HG03558 (cell line): Measurements from ENCODE around the gene IRX3.

ENCODE experiments used
- ATAC-seq: cut with Tn5 transposase; IDR thresholded peaks from one replicate; pipeline ENCODE4 v1.9.1; 2021; ENCODE audit warnings: moderate number of reproducible peaks; ENCODE audit not compliant: unreplicated experiment; ENCODE audit errors: extremely low read depth

The IRX3 gene

GRCh38 chr16:54291656-54292487 is 5.3 kb upstream of the IRX3 start:
- ATAC-seq: no peak

DNA sequence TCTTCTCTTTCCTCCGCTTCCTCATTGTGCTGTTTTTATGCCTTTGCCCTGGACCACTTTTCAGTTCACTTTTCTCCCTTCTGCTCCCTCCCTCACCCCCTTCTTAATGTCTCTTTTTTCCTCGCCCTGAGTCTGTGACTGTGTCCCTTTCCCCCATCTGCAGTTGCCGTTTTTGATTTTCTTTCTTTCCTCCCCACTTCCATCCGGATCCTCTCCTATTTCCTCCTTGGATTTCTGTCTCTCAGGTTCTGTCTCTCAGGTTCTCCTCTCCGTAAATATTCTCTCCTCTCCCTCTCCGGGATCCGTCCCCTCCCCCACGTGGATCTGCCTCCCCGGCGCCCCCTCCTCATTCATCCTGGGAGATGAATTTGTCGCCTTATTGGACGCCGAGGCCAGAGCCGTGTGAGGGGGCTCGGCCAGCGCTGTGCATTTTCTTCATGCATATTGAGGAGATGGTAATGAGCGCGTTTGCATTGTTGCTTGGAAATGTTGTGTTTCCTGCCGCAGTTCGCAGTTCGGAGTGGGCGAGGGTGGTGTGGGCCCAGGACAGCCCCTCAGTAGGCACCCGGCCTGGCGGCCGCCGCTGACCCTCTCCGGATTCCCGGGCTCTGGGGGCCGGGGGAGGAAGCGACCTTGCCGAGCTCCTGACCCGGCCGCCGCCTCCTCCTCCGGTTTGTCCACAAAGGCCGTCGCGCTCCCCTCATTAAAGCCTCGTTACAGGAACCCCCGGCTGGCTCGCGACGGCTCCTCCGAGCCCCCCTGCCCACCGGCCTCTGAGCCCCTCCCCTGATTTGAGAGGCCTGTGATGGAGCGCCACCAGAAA is 4.5 kb upstream of the IRX3 start:
- ATAC-seq: no peak

DNA sequence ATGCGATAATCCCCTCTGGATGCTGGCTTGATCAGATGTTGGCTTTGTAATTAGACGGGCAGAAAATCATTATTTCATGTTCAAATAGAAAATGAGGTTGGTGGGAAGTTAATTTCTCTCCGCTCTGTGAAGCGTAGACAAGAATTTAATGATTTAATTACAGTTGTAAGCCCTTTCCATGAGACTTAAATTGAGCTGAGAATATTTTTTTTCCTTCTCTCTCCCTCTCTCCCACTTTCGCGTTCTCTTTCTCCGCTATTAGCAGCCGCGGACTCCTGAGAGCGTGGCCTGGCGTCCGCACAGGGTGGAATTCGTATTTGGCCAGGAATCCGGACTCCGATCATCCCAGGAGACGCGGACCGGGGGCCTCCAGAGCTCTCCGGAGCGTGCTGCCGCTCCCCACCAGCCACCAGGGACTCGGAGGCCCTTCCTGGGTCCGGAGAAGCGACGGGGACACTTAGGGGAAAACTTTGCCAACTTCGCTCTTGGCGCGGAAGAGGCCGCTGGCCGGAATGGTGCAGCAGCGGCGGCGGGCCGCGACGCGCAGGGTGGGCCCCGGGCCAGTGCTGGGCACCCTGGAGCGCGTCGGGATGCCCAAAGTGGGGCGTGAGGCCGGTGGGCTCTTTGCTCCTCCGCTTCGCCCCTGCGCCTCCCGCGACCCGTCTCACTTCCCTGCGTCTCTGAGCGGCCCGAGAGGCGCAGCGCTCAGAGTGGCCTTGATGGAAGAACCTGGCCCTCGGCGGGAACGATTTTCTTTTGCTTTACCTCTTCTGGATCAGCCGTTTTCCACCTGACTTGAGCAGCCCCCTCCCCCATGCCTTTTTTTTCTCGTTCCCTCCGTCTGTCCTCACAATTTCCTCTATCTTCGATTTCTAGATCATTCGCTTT is 3.6 kb upstream of the IRX3 start:
- no peak for ATAC-seq

DNA sequence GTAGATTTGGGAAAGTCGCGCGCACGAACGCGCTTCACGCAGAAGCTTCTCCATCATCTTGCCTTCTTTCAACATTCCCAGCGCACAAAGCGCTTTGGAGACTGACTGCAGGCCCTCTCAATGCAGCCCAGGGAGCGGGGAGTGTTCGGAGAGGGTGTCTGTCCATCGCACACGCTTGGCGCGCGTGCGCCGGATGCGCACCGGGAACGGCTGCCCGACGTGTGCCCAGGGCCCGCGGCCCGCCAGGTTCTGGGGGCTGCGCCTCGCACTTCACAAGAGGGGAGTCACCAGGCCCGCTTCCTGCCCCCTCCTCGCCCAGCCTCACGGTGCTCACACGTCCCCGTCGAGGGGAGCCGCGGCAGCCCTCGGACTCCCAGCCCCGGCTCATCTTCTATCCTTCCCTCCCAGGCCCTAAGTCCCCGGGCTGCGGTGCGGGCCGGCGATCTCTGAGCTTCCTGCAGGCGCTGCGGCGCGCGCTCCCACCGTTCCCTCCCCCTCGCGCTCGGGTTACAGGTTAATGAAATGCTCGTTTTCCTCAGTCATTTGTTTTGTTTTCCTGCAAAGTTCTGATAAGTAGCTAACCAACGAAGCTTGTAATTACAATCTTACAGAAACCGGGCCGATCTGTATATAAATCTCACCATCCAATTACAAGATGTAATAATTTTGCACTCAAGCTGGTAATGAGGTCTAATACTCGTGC is 2.8 kb upstream of the IRX3 start:
- no peak for ATAC-seq

DNA sequence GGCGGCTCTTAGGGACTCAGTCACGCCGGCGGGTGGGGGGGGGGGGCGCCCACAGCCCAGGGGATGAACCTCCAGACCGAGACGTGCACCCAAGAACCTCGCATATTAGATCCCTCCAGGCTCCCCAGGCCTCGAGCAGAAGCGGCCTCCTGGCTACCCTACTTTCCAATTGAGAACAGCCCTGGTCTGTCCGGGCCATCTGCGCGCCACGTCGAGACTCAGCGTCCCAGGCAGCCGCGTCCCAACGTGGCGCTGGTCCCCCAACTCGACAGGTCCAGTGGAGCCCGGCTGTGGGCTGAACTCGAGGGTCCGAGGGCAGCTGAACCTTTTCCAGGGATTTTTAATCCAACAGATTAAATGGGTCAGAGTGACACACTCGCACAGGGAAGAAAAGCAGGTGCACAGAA is 2.3 kb upstream of the IRX3 start:
- no peak for ATAC-seq

- no peak for ATAC-seq
These were observed 1.6 kb upstream of the IRX3 start for GRCh38 chr16:54288030-54288834.

GRCh38 chr16:54287131-54288029 is 793 bp upstream of the IRX3 start:
- no peak for ATAC-seq

DNA sequence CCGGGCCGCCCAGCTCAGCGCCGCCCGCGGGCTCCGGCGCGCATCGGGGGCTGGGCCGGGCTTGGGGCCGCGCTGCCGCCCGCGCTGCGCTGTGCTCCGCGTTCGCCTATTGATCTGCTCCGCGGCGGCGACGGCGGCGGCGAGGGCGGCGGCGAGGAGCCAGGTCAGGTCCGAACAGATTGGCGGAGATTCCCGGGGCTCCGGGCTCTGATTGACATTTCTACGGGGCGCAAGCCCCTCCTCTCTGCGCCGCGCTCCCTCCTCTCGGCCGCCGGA is 559 bp downstream of the IRX3 start:
- ATAC-seq: no peak

GRCh38 chr16:54285414-54286089 is 1.0 kb downstream of the IRX3 start:
- no peak for ATAC-seq

GRCh38 chr16:54284931-54285413 is 1.6 kb downstream of the IRX3 start:
- ATAC-seq: no peak

GRCh38 chr16:54284319-54284930 is 2.2 kb downstream of the IRX3 start:
- no peak for ATAC-seq

DNA sequence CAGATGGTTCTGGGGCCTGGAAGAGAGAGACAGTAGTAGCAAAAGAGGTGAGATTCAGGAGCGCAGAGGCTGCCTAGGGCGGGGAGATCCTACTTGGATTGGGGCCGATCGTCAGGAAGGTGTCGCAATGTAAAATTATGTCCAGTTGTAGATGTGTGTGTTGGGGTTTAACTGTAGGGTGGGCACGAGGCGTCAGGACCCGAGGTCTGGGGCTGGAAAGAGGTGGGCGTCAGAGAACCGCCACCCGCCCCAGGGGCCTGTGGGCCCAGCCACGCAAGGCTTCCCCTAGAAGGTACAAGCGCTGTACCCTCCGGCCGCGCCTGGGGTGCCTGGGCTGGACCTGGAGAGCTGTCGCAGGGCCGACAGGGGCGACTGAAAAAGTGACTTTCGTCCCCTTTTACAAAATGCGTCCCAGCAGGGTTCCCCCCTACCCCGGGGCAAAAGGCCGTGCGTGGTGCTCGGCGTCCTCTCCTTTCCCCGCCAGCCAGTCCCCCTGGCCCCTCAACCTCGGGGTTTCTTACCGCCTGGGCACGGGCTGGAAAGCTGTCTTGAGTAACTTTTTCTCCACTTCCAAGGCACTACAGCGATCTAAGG is 2.8 kb downstream of the IRX3 start:
- no peak for ATAC-seq

GRCh38 chr16:54282928-54283724 is 3.5 kb downstream of the IRX3 start:
- no peak for ATAC-seq

GRCh38 chr16:54282202-54282927 is 4.2 kb downstream of the IRX3 start:
- no peak for ATAC-seq

GRCh38 chr16:54281535-54282201 is 4.9 kb downstream of the IRX3 start:
- no peak for ATAC-seq
